HEK293T (cell line): ENCODE measurements around the gene SEMA4A.
"Not testable (repeated sequence)": the region's sequence is repeated elsewhere in the genome, so short reads cannot be mapped to it uniquely, and the experiment has no call there.

Experiments
- CTCF ChIA-PET: fragments of 350-600 bp; formaldehyde crosslinking; extraction: SDS; loops from one replicate; lab custom pipeline; 2021; ENCODE audit warnings: antibody characterized with exemption, inconsistent platforms; lab: Yijun Ruan, JAX
- POLR2A ChIA-PET: fragments of 350-600 bp; formaldehyde crosslinking; extraction: SDS; loops from one replicate; lab custom pipeline; 2020; ENCODE audit warnings: antibody characterized with exemption, inconsistent platforms; lab: Yijun Ruan, JAX
- DNase-seq: peaks from one replicate; pipeline ENCODE4 v3.0.0; 2012; ENCODE audit warnings: mixed read lengths; ENCODE audit errors: extremely low spot score
- ARNT ChIP-seq: fragments of 450-650 bp; IDR thresholded peaks from 2 replicates; pipeline ENCODE4 v1.6.1; 2017; ENCODE audit warnings: mild to moderate bottlenecking
- BHLHE40 ChIP-seq: fragments of 450-650 bp; IDR thresholded peaks from 2 replicates; pipeline ENCODE4 v1.6.1; 2016; ENCODE audit warnings: mild to moderate bottlenecking, moderate library complexity, borderline replicate concordance
- CTBP1 ChIP-seq: fragments of 450-650 bp; IDR thresholded peaks from 2 replicates; pipeline ENCODE4 v1.6.1; 2016; ENCODE audit warnings: borderline replicate concordance
- ELF4 ChIP-seq: fragments of 450-650 bp; IDR thresholded peaks from 2 replicates; pipeline ENCODE4 v1.6.1; 2017; ENCODE audit warnings: antibody characterized with exemption
- FOXK2 ChIP-seq: fragments of 450-650 bp; IDR thresholded peaks from 2 replicates; pipeline ENCODE4 v1.6.1; 2016; ENCODE audit warnings: mild to moderate bottlenecking
- FOXM1 ChIP-seq: fragments of 450-650 bp; IDR thresholded peaks from 2 replicates; pipeline ENCODE4 v1.6.1; 2017; ENCODE audit warnings: mild to moderate bottlenecking, borderline replicate concordance
- HDGF ChIP-seq: fragments of 450-650 bp; IDR thresholded peaks from 2 replicates; pipeline ENCODE4 v1.6.1; 2017; ENCODE audit warnings: antibody characterized with exemption, borderline replicate concordance
- LEF1 ChIP-seq: fragments of 450-650 bp; IDR thresholded peaks from 2 replicates; pipeline ENCODE4 v1.6.1; 2017; ENCODE audit warnings: mild to moderate bottlenecking, borderline replicate concordance
- NFRKB ChIP-seq: fragments of 450-650 bp; IDR thresholded peaks from 2 replicates; pipeline ENCODE4 v1.6.1; 2016; ENCODE audit warnings: mild to moderate bottlenecking, moderate library complexity
- SP1 ChIP-seq: fragments of 450-650 bp; IDR thresholded peaks from 2 replicates; pipeline ENCODE4 v1.6.1; 2017
- SUZ12 ChIP-seq: fragments of 450-650 bp; IDR thresholded peaks from 2 replicates; pipeline ENCODE4 v1.6.1; 2016; ENCODE audit warnings: mild to moderate bottlenecking
- TARDBP ChIP-seq: fragments of 450-650 bp; IDR thresholded peaks from 2 replicates; pipeline ENCODE4 v1.6.1; 2016
- ZNF384 ChIP-seq: fragments of 450-650 bp; IDR thresholded peaks from 2 replicates; pipeline ENCODE4 v1.6.1; 2016
- TF ChIP-seq, protein P1 (sequence below): fragments of 450-650 bp; IDR thresholded peaks from 2 replicates; pipeline ENCODE4 v1.6.1; 2016

Gene SEMA4A

DNA sequence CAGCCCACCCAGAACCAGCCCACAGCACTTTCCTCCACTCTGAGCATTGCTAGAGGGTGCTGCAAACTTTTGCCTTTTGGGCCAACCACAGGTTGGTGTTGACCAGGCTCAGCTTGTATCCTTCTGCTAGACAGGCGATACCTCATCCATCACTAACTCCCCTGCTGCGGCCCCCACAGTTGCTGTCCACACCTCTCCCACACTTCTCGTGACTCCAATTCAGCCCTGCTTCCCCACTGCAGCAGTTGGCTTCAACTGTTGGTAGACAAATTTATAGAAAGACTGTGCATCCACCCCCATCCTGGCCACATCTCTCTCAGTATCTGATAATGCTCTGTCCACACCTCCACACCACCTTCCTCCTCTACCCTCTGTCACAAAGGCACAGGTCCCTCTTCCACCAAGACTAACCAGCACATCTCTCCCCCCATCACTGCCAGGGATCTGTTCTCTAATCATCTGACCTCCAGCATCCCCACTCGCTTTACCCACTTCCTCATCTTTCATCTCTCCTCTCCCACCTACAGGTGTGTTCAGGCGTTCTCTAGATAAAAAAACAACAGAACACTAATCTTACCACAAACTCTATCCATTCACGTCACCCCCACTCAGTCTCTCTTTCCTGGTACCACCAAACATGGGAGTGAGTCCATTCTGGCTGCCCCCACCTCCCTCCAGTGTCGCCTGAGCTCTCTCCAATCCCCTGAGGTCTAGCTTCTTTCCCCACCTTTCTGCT is 24.7 kb downstream of the SEMA4A start:
- TF ChIP-seq ZNF384 (no peak), HDGF (no peak), SUZ12 (no peak), FOXK2 (no peak), CTBP1 (no peak), SP1 (no peak), NFRKB (no peak), BHLHE40 (no peak)
- ChIA-PET POLR2A (interaction anchor here (1.5 kb wide), 1 partner anchor 35 kb away, joined by 8 read pairs; the partner anchor contains the start of gene PMF1), CTCF (no interaction called here)
- DNase-seq, result no peak

DNA sequence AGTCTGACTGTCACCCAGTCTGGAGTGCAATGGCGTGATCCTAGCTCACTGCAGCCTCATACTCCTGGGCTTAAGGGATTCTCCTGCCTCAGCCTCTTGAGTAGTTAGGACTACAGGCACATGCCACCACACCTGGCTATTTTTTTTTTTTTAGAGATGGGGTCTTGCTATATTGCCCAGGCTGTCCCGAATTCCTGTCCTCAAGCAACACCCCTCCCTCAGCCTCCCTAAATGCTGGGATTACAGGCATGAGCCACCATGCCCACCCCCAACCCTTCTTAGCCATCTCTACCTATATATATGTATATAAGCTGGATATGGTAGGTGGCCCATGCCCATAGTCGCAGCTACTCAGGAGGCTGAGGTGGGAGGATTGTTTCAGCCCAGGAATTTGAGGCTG is 27.1 kb downstream of the SEMA4A start:
- ChIA-PET POLR2A (interaction anchor here (0.9 kb wide), 1 partner anchor 19 kb away, joined by 3 read pairs; no protein-coding TSS in a partner anchor), CTCF (no interaction called here)
- no peak for DNase-seq
- TF ChIP-seq ARNT (no peak), ELF4 (no peak)

DNA sequence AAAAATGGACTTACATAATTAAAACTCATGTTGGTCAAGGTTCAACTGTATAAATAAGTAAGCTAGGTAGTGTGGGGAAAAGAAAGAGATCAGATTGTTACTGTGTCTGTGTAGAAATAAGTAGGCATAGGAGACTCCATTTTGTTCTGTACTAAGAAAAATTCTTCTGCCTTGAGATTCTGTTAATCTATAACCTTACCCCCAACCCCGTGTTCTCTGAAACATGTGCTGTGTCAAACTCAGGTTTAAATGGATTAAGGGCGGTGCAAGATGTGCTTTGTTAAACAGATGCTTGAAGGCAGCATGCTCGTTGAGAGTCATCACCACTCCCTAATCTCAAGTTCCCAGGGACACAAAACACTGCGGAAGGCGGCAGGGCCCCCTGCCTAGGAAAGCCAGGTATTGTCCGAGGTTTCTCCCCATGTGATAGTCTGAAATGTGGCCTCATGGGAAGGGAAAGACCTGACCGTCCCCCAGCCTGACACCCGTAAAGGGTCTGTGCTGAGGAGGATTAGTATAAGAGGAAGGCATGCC is 28.1 kb downstream of the SEMA4A start:
- DNase-seq, POLR2A ChIA-PET, CTCF ChIA-PET: not testable (repeated sequence)

DNA sequence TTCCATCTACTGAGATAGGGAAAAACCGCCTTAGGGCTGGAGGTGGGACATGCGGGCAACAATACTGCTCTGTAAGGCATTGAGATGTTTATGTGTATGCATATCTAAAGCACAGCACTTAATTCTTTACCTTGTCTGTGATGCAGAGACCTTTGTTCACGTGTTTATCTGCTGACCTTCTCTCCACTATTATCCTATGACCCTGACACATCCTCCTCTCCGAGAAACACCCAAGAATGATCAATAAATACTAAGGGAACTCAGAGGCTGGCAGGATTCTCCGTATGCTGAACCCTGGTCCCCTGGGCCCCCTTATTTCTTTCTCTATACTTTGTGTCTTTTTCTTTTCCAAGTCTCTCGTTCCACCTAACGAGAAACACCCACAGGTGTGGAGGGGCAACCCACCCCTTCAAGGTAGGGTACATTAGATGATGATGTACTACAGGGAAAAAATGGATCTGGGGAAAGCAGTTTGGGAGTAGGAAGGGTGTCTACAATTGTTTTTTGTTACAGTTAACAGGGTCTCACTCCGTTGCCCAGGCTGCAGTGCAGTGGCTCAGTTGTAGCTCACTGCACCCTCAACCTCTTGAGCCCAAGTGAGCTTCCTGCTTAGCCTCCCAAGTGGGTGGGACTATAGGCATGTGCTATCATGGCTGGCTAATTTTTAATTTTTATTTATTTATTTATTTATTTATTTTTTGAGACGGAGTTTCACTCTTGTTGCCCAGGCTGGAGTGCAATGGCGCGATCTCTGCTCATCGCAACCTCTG is 28.8 kb downstream of the SEMA4A start:
- DNase-seq, CTCF ChIA-PET: not testable (repeated sequence)
- POLR2A ChIA-PET, result interaction anchor here (1.2 to 1.7 kb wide), 2 partner anchors 11 to 30 kb away, joined by 4 to 5 read pairs; partner anchors contain the start of gene PMF1

DNA sequence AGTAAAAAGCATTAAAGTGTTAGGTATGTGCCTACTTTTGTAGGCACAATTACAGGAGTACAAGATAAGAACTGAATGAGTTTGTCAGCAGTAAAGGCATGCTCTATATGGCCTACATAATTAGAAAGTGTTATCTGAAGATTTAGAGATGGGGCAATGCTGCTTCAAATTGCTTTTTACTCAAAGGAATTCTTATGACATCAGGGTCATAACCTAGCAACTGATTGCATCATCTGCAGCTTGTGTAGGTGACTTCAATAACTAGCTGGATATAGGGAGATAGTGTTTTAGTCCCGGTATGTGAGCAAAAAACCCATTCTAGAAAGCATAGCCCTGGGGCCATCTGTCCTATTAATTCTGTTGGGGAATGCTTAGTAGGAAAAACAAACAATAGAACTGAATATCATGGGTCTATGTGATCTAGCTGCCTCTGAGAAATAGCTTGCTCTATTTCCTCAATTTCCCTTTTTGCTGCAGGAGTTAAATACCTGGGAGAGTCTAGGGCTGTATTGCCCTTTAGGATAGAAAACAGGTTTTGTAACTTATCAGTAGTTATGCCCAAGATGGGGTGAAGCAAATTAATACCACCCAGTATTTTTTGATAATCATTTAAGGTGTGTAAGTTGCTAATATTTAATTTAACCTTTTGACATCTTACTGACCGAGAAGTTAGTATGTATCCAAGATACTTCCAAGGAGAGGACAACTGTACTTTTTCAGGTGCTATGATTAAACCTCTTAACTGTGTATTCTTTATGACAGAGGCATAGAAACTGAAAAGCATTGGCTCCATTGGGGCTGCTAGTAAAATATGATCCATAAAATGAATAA is 33.2 kb downstream of the SEMA4A start:
- DNase-seq, result not testable (repeated sequence)

DNA sequence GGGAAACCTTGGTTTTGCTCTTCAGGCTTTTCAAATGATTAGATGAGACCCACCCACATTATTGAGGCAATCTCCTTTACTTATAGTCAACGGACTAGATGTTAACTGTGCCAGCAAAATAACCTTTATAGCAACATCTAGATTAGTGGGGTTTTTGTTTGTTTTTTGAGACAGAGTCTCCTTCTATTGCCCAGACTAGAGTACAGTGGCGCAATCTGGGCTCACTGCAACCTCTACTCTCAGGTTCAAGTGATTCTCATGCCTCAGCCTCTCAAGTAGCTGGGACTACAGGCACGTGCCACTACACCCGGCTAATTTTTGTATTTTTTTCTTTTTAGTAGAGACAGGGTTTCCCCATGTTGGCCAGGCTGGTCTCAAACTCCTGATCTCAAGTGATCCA is 36.9 kb downstream of the SEMA4A start:
- CTCF ChIA-PET, DNase-seq: not testable (repeated sequence)
- POLR2A ChIA-PET, result interaction anchor here (2.2 kb wide), 1 partner anchor 23 kb away, joined by 9 read pairs; the partner anchor contains the start of gene PMF1

More for the DNA sequence above, 33.2 kb downstream of the SEMA4A start:
- POLR2A ChIA-PET, CTCF ChIA-PET: not testable (repeated sequence)

DNA sequence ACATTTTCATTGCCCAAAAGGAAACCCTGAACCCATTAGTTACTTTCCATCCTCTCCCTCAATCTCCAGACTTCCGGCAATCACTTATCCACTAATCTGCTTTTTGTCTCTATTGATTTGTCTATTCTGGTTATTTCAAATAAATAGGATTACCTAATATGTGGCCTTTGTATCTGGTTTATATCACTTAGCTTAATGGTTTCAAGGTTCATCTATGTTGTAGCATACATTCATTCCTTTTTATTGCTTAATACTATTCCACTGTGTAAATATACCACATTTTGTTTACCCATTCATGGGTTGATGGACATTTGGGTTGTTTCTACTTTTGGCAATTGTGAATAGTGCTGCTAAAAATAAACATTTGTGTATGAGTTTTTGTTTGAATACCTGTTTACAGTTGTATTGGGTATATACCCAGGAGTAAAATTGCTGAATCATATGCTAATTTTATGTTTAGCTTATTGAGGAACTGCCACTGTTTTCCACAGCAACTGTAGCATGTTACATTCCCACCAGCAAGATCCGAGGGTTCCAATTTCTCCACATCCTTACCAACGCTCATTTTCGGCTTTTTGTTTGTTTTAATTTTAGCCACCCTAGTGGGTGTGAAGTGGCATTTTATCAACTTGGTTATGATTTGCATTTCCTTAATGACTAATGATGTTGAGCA is 38.0 kb downstream of the SEMA4A start:
- ChIA-PET CTCF (no interaction called here), POLR2A (interaction anchor here (2.2 kb wide), 1 partner anchor 22 kb away, joined by 9 read pairs; the partner anchor contains the start of gene PMF1)
- TF ChIP-seq ARNT, result no peak
- no peak for TF ChIP-seq TARDBP
- TF ChIP-seq FOXM1, result no peak
- no peak for DNase-seq

DNA sequence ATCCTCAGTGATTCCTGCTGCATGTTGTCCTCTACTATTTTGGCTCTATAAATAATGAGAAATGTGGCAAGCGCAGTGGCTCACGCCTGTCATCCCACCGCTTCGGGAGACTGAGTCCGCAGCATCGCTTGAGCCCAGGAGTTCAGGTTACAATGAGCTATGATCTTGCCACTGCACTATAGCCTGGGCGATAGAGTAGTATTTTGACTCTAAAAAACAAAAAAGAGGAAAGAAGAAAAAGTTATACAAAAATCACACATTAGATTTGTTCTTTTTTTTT is 39.8 kb downstream of the SEMA4A start:
- no peak for DNase-seq
- ChIA-PET POLR2A (interaction anchor here (0.8 to 2.4 kb wide), 18 partner anchors 10 to 310 kb away, joined by 3 to 63 read pairs (median 4); partner anchors contain the start of gene PMF1), CTCF (interaction anchor here (0.8 kb wide), 1 partner anchor 32 kb away, joined by 3 read pairs; no protein-coding TSS in a partner anchor)
- TF ChIP-seq TARDBP (no peak), BHLHE40 (no peak), LEF1 (no peak), ARNT (no peak), SP1 (no peak), FOXM1 (no peak), ELF4 (no peak), SUZ12 (no peak), NFRKB (no peak)
- TF ChIP-seq, protein P1, sequence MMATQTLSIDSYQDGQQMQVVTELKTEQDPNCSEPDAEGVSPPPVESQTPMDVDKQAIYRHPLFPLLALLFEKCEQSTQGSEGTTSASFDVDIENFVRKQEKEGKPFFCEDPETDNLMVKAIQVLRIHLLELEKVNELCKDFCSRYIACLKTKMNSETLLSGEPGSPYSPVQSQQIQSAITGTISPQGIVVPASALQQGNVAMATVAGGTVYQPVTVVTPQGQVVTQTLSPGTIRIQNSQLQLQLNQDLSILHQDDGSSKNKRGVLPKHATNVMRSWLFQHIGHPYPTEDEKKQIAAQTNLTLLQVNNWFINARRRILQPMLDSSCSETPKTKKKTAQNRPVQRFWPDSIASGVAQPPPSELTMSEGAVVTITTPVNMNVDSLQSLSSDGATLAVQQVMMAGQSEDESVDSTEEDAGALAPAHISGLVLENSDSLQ, result no peak
